ENCODE data around the gene LILRB3. TPM values are rescaled to one million over a fixed set of nuclear protein-coding genes. Genes with fewer than 3 reads are reported as not detected.
"Not testable (repeated sequence)": the region's sequence is repeated elsewhere in the genome, so short reads cannot be mapped to it uniquely, and the experiment has no call there.

Gene LILRB3
- total RNA-seq, 1 donor from 2014 or later = 61.5 TPM

GRCh38 chr19:54245936-54246335, 23.1 kb upstream of the LILRB3 start:
- Histone ChIP-seq H3K4me3 (no peak overlapping the region), H3K4me1 (no peaks in the 10 kb centered on the region), H3K9me3 (no peaks in the 10 kb centered on the region), H3K27ac (no peak overlapping the region), H3K36me3 (no peaks in the 10 kb centered on the region), H3K27me3 (no peaks in the 10 kb centered on the region)
- DNase-seq (no peak), ATAC-seq (no peak)
- TF ChIP-seq, protein P1, sequence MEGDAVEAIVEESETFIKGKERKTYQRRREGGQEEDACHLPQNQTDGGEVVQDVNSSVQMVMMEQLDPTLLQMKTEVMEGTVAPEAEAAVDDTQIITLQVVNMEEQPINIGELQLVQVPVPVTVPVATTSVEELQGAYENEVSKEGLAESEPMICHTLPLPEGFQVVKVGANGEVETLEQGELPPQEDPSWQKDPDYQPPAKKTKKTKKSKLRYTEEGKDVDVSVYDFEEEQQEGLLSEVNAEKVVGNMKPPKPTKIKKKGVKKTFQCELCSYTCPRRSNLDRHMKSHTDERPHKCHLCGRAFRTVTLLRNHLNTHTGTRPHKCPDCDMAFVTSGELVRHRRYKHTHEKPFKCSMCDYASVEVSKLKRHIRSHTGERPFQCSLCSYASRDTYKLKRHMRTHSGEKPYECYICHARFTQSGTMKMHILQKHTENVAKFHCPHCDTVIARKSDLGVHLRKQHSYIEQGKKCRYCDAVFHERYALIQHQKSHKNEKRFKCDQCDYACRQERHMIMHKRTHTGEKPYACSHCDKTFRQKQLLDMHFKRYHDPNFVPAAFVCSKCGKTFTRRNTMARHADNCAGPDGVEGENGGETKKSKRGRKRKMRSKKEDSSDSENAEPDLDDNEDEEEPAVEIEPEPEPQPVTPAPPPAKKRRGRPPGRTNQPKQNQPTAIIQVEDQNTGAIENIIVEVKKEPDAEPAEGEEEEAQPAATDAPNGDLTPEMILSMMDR (IDR thresholded peaks at IDR 0.05) = no peak
- intact Hi-C loops (cut with DNase I) = no loop called here

DNA sequence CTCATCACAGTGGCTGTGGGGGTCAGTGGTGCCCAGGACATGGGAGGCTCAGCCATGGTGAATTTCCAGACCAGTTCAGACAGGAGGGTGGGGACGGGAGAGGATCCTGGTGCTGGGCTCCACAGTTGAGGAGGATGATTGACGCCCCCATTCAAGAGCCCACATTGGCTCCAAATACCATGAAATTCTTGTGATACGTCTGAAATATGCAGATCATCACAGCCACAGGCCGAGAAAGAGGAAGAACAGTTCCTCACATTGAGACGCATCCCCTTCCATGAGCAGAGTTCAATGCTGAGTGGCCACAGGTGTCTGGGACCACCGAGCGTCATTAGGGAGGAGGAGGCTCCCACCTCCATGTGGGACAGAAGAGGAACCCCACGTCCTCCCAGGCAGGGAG, 21.0 kb upstream of the LILRB3 start:
- H3K27ac ChIP-seq; ATAC-seq; H3K36me3 ChIP-seq; H3K27me3 ChIP-seq; H3K4me1 ChIP-seq; H3K4me3 ChIP-seq; H3K9me3 ChIP-seq; DNase-seq; intact Hi-C loops (cut with DNase I): not testable (repeated sequence)

DNA sequence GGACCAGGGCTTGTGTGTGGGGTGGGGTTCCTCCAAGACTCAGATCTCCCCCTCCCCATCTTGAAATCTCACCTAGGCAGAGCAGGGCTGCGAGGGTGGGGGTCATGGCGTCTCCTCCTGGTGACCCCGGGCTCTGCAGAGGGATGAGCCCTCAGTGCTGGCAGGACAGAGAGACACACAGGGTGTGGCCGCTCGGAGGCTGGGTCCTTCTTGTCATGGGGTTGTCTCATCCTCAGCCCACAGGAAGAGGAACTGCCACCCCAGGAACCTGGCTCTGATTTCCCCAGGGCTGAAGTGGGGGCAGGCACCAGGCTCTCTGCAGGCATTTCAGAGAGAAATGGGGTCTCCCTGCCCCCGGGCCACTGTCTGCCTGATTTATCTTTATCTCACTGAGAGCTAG, 19.8 kb upstream of the LILRB3 start, which contains the start of gene LILRA6:
Gene LILRA6, minus strand, starts transcription at position 145 of the 400 bp plus-strand sequence.
- ATAC-seq (peak; percentile 93), DNase-seq (peak; percentile 69)
- H3K27me3 ChIP-seq; H3K4me1 ChIP-seq; H3K9me3 ChIP-seq; H3K27ac ChIP-seq; intact Hi-C loops (cut with DNase I); H3K4me3 ChIP-seq; H3K36me3 ChIP-seq: not testable (repeated sequence)

- intact Hi-C loops (cut with DNase I); H3K4me1 ChIP-seq; DNase-seq; ATAC-seq; H3K27me3 ChIP-seq; H3K9me3 ChIP-seq; H3K36me3 ChIP-seq; H3K27ac ChIP-seq; H3K4me3 ChIP-seq: not testable (repeated sequence)
Measured at GRCh38 chr19:54242234-54242633, 19.4 kb upstream of the LILRB3 start.

DNA sequence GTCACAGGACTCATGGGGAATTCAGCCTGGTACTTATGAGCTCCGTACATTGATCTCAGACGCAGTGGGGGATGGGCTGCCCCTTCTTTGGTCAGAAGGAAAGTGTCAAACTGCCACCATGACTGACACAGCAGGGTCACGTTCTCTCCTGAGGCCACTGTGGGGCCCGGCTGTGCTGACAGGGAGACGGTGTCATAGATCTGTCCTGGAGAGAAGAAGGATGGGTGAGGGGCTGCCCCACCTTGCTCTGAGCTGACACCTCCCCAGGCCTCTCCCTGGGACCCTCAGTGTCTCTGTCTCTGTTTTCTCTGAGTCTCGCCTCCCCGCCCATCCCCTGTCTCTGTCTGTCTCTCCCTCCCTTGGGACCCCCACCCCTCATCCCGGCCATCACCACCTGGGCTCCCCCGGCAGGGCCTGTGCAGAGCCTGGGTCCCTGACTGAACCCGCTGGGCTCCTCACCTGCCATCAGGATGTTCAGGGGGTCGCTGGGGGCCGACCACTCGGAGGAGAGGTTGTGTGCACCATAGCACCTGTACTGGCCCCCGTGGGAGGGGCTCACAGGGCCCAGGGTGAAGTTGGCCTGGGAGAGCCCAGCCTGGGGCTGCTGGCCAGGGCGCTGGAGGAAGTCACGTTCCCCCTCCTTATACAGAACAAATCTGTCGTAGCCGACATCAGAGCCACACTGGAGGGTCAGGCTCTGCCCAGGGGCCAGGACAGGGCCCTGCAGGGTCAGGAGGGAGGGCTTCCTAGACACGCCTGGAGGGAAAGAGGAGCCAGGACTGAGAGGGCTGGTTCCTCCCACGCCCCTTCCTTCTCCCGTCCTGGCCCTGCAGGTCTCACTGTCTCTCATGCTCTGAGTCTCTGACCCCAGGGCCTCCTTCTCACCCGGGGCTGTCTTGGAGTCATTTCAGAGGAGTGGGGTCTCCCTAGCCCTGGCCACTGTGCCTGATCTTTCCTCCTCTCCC, 17.8 kb upstream of the LILRB3 start:
- H3K4me1 ChIP-seq; H3K4me3 ChIP-seq; H3K9me3 ChIP-seq; H3K36me3 ChIP-seq; H3K27ac ChIP-seq; H3K27me3 ChIP-seq; ATAC-seq; intact Hi-C loops (cut with DNase I): not testable (repeated sequence)
- DNase-seq = peak; percentile 29

GRCh38 chr19:54239491-54240371, 16.9 kb upstream of the LILRB3 start:
- intact Hi-C loops (cut with DNase I); H3K36me3 ChIP-seq; H3K9me3 ChIP-seq; H3K4me1 ChIP-seq; H3K27me3 ChIP-seq; H3K27ac ChIP-seq; H3K4me3 ChIP-seq: not testable (repeated sequence)
- DNase-seq (peak; percentile 56), ATAC-seq (peak; percentile 26)

GRCh38 chr19:54233941-54234340, 11.1 kb upstream of the LILRB3 start:
- no peaks in the 10 kb centered on the region for H3K9me3 ChIP-seq
- DNase-seq (no peak), ATAC-seq (no peak)
- no peaks in the 10 kb centered on the region for H3K36me3 ChIP-seq
- no peak overlapping the region for H3K4me3 ChIP-seq
- TF ChIP-seq, protein P1 (IDR thresholded peaks at IDR 0.05) = no peak
- no peaks in the 10 kb centered on the region for H3K27me3 ChIP-seq
- intact Hi-C loops (cut with DNase I) = loop anchor here (5.0 kb wide), 1 partner anchor 67 kb away; no protein-coding TSS in a partner anchor
- H3K4me1 ChIP-seq = no peaks in the 10 kb centered on the region
- no peak overlapping the region for H3K27ac ChIP-seq
